NCI-H1092 treated with DMSO at 0.1 percent for 48 hours (cell line): Measurements from ENCODE around the gene LSM10.

Experiments
- DNase-seq: peaks from one replicate; lab custom pipeline; 2025; lab: John Stamatoyannopoulos, UW

LSM10 gene

GRCh38 chr1:36408479-36408878, 10.8 kb upstream of the LSM10 start:
- DNase-seq, result no peak

- no peak for DNase-seq
Observed at GRCh38 chr1:36406440-36406839, 8.7 kb upstream of the LSM10 start.

GRCh38 chr1:36402504-36402890, 4.8 kb upstream of the LSM10 start:
- no peak for DNase-seq

GRCh38 chr1:36401602-36402503, 4.1 kb upstream of the LSM10 start:
- no peak for DNase-seq

GRCh38 chr1:36400825-36401601, 3.3 kb upstream of the LSM10 start:
- DNase-seq, result no peak

GRCh38 chr1:36400514-36400824, 2.8 kb upstream of the LSM10 start:
- no peak for DNase-seq

- DNase-seq, result no peak
Observed at GRCh38 chr1:36398370-36398977, 766 bp upstream of the LSM10 start.

- no peak for DNase-seq
Observed at GRCh38 chr1:36397083-36397377, 678 bp downstream of the LSM10 start.

- DNase-seq, result no peak
Observed at GRCh38 chr1:36396359-36396758, 1.3 kb downstream of the LSM10 start.

- no peak for DNase-seq
Observed at GRCh38 chr1:36393686-36394085, 4.0 kb downstream of the LSM10 start.

GRCh38 chr1:36392836-36393235, 4.9 kb downstream of the LSM10 start:
- no peak for DNase-seq

- no peak for DNase-seq
Observed at GRCh38 chr1:36391271-36391670, 6.4 kb downstream of the LSM10 start.

- DNase-seq, result no peak
Observed at GRCh38 chr1:36390411-36390810, 7.3 kb downstream of the LSM10 start.

- DNase-seq, result no peak
Observed at GRCh38 chr1:36389999-36390398, 7.7 kb downstream of the LSM10 start.

- no peak for DNase-seq
Observed at GRCh38 chr1:36389261-36389660, 8.4 kb downstream of the LSM10 start.

- DNase-seq, result no peak
Observed at GRCh38 chr1:36387141-36387949, 10.4 kb downstream of the LSM10 start.

- peak; percentile 64 for DNase-seq
Observed at GRCh38 chr1:36386265-36387140, 11.2 kb downstream of the LSM10 start.

- peak; percentile 99 for DNase-seq
Observed at GRCh38 chr1:36385410-36386264, 12.1 kb downstream of the LSM10 start, which contains the start of gene STK40. STK40 (minus strand) TSS chr1:36385924; CDS start chr1:36361332, 24,592 bp downstream.

- DNase-seq, result peak; percentile 59
Observed at GRCh38 chr1:36384542-36385409, 12.9 kb downstream of the LSM10 start.
